GOT3 (cell line): ENCODE results near the gene GAB2.
"Not testable (repeated sequence)": the region's sequence is repeated elsewhere in the genome, so short reads cannot be mapped to it uniquely, and the experiment has no call there.

Experiments used
- DNase-seq: peaks from one replicate; lab custom pipeline; 2025; ENCODE audit warnings: mixed read lengths; lab: John Stamatoyannopoulos, UW

Gene GAB2

GRCh38 chr11:78311702-78312371 is 105.8 kb downstream of the GAB2 start:
- no peak for DNase-seq

GRCh38 chr11:78310500-78310909 is 107.1 kb downstream of the GAB2 start:
- DNase-seq: no peak

- DNase-seq: no peak
Observed at GRCh38 chr11:78304201-78304600, 113.4 kb downstream of the GAB2 start.

GRCh38 chr11:78300108-78300839 is 117.3 kb downstream of the GAB2 start:
- DNase-seq: no peak

- no peak for DNase-seq
Observed at GRCh38 chr11:78299000-78299710, 118.5 kb downstream of the GAB2 start.

- DNase-seq: no peak
Observed at GRCh38 chr11:78298291-78298771, 119.3 kb downstream of the GAB2 start.

GRCh38 chr11:78295991-78296930 is 121.4 kb downstream of the GAB2 start:
- no peak for DNase-seq

GRCh38 chr11:78295347-78295746 is 122.3 kb downstream of the GAB2 start:
- no peak for DNase-seq

GRCh38 chr11:78294100-78294499 is 123.5 kb downstream of the GAB2 start:
- not testable (repeated sequence) for DNase-seq

- no peak for DNase-seq
Observed at GRCh38 chr11:78293536-78293935, 124.1 kb downstream of the GAB2 start.

- no peak for DNase-seq
Observed at GRCh38 chr11:78292109-78292803, 125.4 kb downstream of the GAB2 start.

GRCh38 chr11:78291503-78292108 is 126.0 kb downstream of the GAB2 start:
- DNase-seq: no peak

- no peak for DNase-seq
Observed at GRCh38 chr11:78290293-78291176, 127.1 kb downstream of the GAB2 start.

- no peak for DNase-seq
Observed at GRCh38 chr11:78289552-78290292, 127.9 kb downstream of the GAB2 start.

- DNase-seq: no peak
Observed at GRCh38 chr11:78284260-78284659, 133.4 kb downstream of the GAB2 start.

GRCh38 chr11:78282821-78283220 is 134.8 kb downstream of the GAB2 start:
- no peak for DNase-seq

- DNase-seq: no peak
Observed at GRCh38 chr11:78281511-78281910, 136.1 kb downstream of the GAB2 start.

GRCh38 chr11:78277314-78277994 is 140.2 kb downstream of the GAB2 start:
- no peak for DNase-seq
